8988T (cell line): ENCODE results near the gene GPR107.
A peak's percentile ranks its signal among the peaks of the same experiment; 100 is the strongest.

Experiments
- DNase-seq: peaks from one replicate; pipeline ENCODE4 v3.0.0; 2011

Gene GPR107

GRCh38 chr9:130028493-130029222 is 25.0 kb upstream of the GPR107 start:
- DNase-seq, result no peak

- DNase-seq, result no peak
Observed at GRCh38 chr9:130029223-130029973, 24.3 kb upstream of the GPR107 start.

GRCh38 chr9:130030651-130031127 is 23.0 kb upstream of the GPR107 start:
- DNase-seq, result no peak

GRCh38 chr9:130034570-130034969 is 19.1 kb upstream of the GPR107 start:
- no peak for DNase-seq

GRCh38 chr9:130036099-130036498 is 17.6 kb upstream of the GPR107 start:
- no peak for DNase-seq

GRCh38 chr9:130039528-130040147 is 14.1 kb upstream of the GPR107 start:
- DNase-seq, result no peak

- DNase-seq, result no peak
Observed at GRCh38 chr9:130040984-130041647, 12.6 kb upstream of the GPR107 start.

- peak; percentile 59 for DNase-seq
Observed at GRCh38 chr9:130041648-130042405, 11.9 kb upstream of the GPR107 start.

- DNase-seq, result peak; percentile 35
Observed at GRCh38 chr9:130042406-130042884, 11.3 kb upstream of the GPR107 start.

- peak; percentile 87 for DNase-seq
Observed at GRCh38 chr9:130042885-130043653, 10.6 kb upstream of the GPR107 start, which contains the start of gene FNBP1. Gene FNBP1 (minus strand): TSS chr9:130043189. CDS start chr9:130042975, 214 bp downstream.

GRCh38 chr9:130043654-130044623 is 9.8 kb upstream of the GPR107 start:
- no peak for DNase-seq

GRCh38 chr9:130045725-130046450 is 7.8 kb upstream of the GPR107 start:
- no peak for DNase-seq

GRCh38 chr9:130049431-130050210 is 4.1 kb upstream of the GPR107 start:
- no peak for DNase-seq

GRCh38 chr9:130050462-130050861 is 3.2 kb upstream of the GPR107 start:
- DNase-seq, result no peak

GRCh38 chr9:130051855-130052254 is 1.9 kb upstream of the GPR107 start:
- DNase-seq, result no peak

- DNase-seq, result no peak
Observed at GRCh38 chr9:130053109-130053503, 600 bp upstream of the GPR107 start.

- no peak for DNase-seq
Observed at GRCh38 chr9:130054325-130054786, 650 bp downstream of the GPR107 start.

GRCh38 chr9:130054820-130055219 is 1.1 kb downstream of the GPR107 start:
- no peak for DNase-seq
